A549 (cell line): ENCODE data around the gene SLCO2B1.

Experiments
- CBX2 ChIP-seq: fragments of 200-600 bp; sonication (generic); IDR thresholded peaks from 2 replicates; pipeline ENCODE4 v1.6.1; 2016; ENCODE audit warnings: low read depth, mild to moderate bottlenecking, borderline replicate concordance
- CBX8 ChIP-seq: fragments of 200-600 bp; sonication (generic); IDR thresholded peaks from 2 replicates; pipeline ENCODE4 v1.6.1; 2016
- ESRRA ChIP-seq: fragments of 150-350 bp; IDR thresholded peaks from 2 replicates; pipeline ENCODE4 v1.6.1; 2014; ENCODE audit warnings: mild to moderate bottlenecking, low read length, borderline replicate concordance
- FOSL2 ChIP-seq, 2 experiments: fragments of 450-650 bp in 1 of 2; fragments of >200 bp in 1 of 2; sonication (Bioruptor Twin) in 1 of 2; formaldehyde crosslinking; IDR thresholded peaks; 2 replicates each; pipeline versions ENCODE4 v1.5.0 to v1.6.1; 2016 to 2020; ENCODE audit warnings: mild to moderate bottlenecking in 1 of 2, moderate library complexity in 1 of 2
- JUN ChIP-seq, 2 experiments: fragments of >200 bp; sonication (Bioruptor Twin); formaldehyde crosslinking; IDR thresholded peaks; 2 replicates in 1 of 2; 3 replicates in 1 of 2; pipeline ENCODE4 v1.6.1; 2016 to 2017
- MAFK ChIP-seq: fragments of 450-650 bp; IDR thresholded peaks from 2 replicates; pipeline ENCODE4 v1.6.1; 2014; ENCODE audit not compliant: partially characterized antibody
- MAX ChIP-seq: IDR thresholded peaks from 2 replicates; pipeline ENCODE4 v1.6.1; 2012
- NR3C1 ChIP-seq: fragments of >200 bp; sonication (Bioruptor Twin); formaldehyde crosslinking; IDR thresholded peaks from 3 replicates; pipeline ENCODE4 v1.6.1; 2017
- POLR2A ChIP-seq: IDR thresholded peaks from 2 replicates; pipeline ENCODE4 v1.6.1; 2012; ENCODE audit warnings: mild to moderate bottlenecking, low read length
- RAD21 ChIP-seq, 2 experiments: fragments of >200 bp in 1 of 2; sonication (Bioruptor Twin) in 1 of 2; formaldehyde crosslinking in 1 of 2; IDR thresholded peaks in 1 of 2; conservative IDR thresholded peaks in 1 of 2; 2 replicates in 1 of 2; 3 replicates in 1 of 2; pipeline ENCODE4 v1.6.1; 2012 to 2018; ENCODE audit warnings: inconsistent platforms in 1 of 2
- TF ChIP-seq, protein P1 (sequence below): fragments of >200 bp; sonication (Bioruptor Twin); formaldehyde crosslinking; IDR thresholded peaks from 3 replicates; pipeline ENCODE4 v1.5.1; 2016
- TF ChIP-seq, protein P2 (sequence below): fragments of >200 bp; sonication (Bioruptor Twin); formaldehyde crosslinking; IDR thresholded peaks from 3 replicates; pipeline ENCODE4 v1.6.1; 2016
- TF ChIP-seq, protein P3 (sequence below): fragments of 150-350 bp; IDR thresholded peaks from 2 replicates; pipeline ENCODE4 v1.6.1; 2014; ENCODE audit warnings: low read depth, mild to moderate bottlenecking, low read length
- TF ChIP-seq, protein P4 (sequence below): fragments of 200-600 bp; sonication (generic); IDR thresholded peaks from 2 replicates; pipeline ENCODE4 v1.6.1; 2016; ENCODE audit warnings: antibody characterized with exemption, mild to moderate bottlenecking, moderate library complexity

- TF ChIP-seq, protein P1, sequence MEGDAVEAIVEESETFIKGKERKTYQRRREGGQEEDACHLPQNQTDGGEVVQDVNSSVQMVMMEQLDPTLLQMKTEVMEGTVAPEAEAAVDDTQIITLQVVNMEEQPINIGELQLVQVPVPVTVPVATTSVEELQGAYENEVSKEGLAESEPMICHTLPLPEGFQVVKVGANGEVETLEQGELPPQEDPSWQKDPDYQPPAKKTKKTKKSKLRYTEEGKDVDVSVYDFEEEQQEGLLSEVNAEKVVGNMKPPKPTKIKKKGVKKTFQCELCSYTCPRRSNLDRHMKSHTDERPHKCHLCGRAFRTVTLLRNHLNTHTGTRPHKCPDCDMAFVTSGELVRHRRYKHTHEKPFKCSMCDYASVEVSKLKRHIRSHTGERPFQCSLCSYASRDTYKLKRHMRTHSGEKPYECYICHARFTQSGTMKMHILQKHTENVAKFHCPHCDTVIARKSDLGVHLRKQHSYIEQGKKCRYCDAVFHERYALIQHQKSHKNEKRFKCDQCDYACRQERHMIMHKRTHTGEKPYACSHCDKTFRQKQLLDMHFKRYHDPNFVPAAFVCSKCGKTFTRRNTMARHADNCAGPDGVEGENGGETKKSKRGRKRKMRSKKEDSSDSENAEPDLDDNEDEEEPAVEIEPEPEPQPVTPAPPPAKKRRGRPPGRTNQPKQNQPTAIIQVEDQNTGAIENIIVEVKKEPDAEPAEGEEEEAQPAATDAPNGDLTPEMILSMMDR, result no peak
- no peak for TF ChIP-seq FOSL2 (IDR thresholded peaks at IDR 0.05)
- TF ChIP-seq FOSL2 (CRISPR knock-in tag; IDR thresholded peaks at IDR 0.05), result no peak
- no peak for TF ChIP-seq CBX2
- TF ChIP-seq, protein P2, sequence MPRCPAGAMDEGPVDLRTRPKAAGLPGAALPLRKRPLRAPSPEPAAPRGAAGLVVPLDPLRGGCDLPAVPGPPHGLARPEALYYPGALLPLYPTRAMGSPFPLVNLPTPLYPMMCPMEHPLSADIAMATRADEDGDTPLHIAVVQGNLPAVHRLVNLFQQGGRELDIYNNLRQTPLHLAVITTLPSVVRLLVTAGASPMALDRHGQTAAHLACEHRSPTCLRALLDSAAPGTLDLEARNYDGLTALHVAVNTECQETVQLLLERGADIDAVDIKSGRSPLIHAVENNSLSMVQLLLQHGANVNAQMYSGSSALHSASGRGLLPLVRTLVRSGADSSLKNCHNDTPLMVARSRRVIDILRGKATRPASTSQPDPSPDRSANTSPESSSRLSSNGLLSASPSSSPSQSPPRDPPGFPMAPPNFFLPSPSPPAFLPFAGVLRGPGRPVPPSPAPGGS, result no peak
- no peak for TF ChIP-seq MAFK
- no peak for TF ChIP-seq POLR2A
- TF ChIP-seq NR3C1, result no peak
- TF ChIP-seq, protein P3, sequence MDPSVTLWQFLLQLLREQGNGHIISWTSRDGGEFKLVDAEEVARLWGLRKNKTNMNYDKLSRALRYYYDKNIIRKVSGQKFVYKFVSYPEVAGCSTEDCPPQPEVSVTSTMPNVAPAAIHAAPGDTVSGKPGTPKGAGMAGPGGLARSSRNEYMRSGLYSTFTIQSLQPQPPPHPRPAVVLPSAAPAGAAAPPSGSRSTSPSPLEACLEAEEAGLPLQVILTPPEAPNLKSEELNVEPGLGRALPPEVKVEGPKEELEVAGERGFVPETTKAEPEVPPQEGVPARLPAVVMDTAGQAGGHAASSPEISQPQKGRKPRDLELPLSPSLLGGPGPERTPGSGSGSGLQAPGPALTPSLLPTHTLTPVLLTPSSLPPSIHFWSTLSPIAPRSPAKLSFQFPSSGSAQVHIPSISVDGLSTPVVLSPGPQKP, result no peak
- no peak for TF ChIP-seq JUN (IDR thresholded peaks at IDR 0.05)
- no peak for TF ChIP-seq MAX
- TF ChIP-seq, protein P4, sequence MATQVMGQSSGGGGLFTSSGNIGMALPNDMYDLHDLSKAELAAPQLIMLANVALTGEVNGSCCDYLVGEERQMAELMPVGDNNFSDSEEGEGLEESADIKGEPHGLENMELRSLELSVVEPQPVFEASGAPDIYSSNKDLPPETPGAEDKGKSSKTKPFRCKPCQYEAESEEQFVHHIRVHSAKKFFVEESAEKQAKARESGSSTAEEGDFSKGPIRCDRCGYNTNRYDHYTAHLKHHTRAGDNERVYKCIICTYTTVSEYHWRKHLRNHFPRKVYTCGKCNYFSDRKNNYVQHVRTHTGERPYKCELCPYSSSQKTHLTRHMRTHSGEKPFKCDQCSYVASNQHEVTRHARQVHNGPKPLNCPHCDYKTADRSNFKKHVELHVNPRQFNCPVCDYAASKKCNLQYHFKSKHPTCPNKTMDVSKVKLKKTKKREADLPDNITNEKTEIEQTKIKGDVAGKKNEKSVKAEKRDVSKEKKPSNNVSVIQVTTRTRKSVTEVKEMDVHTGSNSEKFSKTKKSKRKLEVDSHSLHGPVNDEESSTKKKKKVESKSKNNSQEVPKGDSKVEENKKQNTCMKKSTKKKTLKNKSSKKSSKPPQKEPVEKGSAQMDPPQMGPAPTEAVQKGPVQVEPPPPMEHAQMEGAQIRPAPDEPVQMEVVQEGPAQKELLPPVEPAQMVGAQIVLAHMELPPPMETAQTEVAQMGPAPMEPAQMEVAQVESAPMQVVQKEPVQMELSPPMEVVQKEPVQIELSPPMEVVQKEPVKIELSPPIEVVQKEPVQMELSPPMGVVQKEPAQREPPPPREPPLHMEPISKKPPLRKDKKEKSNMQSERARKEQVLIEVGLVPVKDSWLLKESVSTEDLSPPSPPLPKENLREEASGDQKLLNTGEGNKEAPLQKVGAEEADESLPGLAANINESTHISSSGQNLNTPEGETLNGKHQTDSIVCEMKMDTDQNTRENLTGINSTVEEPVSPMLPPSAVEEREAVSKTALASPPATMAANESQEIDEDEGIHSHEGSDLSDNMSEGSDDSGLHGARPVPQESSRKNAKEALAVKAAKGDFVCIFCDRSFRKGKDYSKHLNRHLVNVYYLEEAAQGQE, result no peak
- TF ChIP-seq ESRRA, result no peak
- no peak for TF ChIP-seq RAD21 (conservative IDR thresholded peaks at IDR 0.05 in 1 of 2, IDR thresholded peaks at IDR 0.05 in 1 of 2)
- no peak for TF ChIP-seq CBX8
Measured at GRCh38 chr11:75204012-75204674, 53.2 kb downstream of the SLCO2B1 start.
